Measurements from ENCODE around the gene PHIP. TPM values are rescaled to one million over a fixed set of nuclear protein-coding genes. Genes with fewer than 3 reads are reported as not detected.
A peak's percentile ranks its signal among the peaks of the same experiment; 100 is the strongest.
"Not testable (repeated sequence)": the region's sequence is repeated elsewhere in the genome, so short reads cannot be mapped to it uniquely, and the experiment has no call there.

Gene PHIP
- total RNA-seq, 1 donor, result 19.9 TPM

DNA sequence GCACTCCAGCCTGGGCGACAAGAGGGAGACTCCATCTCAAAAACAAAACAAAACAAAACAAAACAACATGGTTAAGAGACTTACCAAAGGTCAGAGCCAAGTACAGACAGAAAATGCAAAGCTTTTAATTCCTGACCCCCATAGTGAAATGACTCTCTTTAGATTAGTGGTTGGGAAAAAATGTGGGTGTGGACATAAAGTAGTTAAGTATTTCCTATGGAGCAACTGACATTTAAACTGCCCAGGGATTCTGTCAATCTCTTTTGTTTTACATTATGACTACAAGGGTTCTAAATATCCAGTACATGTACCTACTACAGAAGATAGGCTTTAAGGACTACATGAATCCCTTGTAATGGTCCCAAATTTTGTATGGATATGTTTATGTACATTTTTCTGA, 135.6 kb downstream of the PHIP start:
- DNase-seq (ENCODE audit: low read depth in 2 of 3, low spot score in 2 of 3), result no peak

DNA sequence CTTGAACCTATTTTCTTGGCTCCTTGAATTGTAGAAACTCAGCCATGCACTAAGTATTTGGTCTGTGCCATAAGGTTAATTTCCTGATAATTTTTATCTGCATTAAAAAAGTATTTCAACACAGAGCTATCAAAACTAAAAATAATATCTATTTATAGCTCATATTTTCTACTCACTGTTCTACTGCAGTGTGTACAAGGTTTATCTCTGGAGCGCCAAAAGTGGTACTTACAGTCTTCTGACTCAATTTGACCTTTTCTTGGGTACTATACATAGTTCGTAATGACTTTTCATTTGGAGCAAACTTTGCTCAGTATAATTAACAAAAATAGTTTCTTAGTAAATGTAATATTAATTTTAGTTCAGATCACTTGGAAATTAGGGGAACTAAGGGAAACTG, 141.5 kb downstream of the PHIP start:
- no peak for DNase-seq (ENCODE audit: low read depth in 2 of 3, low spot score in 2 of 3)

DNA sequence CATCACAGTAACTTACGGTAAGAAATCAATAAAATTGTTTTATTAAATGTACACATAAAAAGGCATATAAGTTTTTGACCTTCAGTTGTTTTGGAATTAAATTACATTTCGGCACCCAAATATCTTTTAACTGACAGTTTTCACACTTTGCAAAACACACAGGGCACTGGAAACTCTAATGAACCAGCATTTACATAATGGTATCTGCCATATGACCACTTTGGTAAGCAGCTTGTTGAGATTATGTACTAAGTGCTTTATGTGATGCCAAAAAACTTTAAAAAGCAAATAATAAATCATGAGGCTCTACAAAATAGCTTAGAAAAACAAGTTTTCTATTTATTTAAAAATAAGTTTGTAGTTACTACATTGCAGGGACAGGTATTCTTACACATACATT, 142.5 kb downstream of the PHIP start:
- no peak for DNase-seq (ENCODE audit: low read depth in 2 of 3, low spot score in 2 of 3)

DNA sequence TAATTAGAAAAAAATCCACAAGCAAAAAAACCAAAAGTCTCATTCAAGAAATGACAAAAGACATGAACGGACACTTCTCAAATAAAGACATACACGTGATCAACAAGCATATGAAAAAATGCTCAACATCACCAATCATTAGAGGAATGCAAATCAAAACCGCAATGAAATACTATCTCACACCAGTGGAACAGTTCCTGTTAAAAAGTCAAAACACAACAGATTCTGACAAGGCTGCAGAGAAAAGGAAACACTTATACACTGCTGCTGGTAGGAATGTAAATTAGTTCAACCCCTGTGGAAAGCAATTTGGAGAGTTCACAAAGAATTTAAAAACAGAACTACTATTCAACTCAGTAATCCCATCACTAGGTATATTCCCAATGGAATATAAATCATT, 152.7 kb downstream of the PHIP start:
- no peak for DNase-seq (ENCODE audit: low read depth in 2 of 3, low spot score in 2 of 3)

DNA sequence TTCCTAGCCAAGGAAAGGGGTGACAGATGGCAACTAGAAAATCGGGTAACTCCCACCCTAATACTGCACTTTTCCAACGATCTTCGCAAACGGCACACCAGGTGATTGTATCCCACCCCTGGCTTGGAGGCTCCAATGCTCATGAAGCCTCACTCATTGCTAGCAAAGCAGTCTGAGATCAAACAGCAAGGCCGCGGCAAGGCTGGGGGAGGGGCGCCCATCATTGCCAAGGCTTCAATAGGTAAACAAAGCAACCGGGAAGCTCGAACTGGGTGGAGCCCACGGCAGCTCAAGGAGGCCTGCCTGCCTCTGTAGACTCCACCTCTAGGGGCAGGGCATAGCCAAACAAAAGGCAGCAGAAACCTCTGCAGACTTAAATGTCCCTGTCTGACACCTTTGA, 156.9 kb downstream of the PHIP start:
- DNase-seq (ENCODE audit: low read depth in 2 of 3, low spot score in 2 of 3), result not testable (repeated sequence)

DNA sequence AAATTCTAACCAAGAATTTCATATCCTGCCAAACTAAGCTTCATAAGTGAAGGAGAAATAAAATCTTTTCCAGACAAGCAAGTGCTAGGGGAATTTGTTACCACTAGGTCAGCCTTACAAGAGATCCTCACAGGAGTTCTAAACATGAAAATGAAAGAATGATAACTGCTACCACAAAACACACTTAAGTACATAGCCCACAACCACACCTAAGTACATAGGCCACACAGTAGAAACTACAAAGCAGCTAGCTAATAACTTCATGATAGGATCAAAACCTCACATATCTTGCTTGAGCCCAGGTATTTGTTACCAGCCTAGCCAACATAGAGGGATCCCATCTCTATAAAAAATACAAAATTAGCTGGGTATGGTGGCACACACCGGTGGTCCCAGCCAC, 160.3 kb downstream of the PHIP start:
- DNase-seq (ENCODE audit: low read depth in 2 of 3, low spot score in 2 of 3), result no peak

DNA sequence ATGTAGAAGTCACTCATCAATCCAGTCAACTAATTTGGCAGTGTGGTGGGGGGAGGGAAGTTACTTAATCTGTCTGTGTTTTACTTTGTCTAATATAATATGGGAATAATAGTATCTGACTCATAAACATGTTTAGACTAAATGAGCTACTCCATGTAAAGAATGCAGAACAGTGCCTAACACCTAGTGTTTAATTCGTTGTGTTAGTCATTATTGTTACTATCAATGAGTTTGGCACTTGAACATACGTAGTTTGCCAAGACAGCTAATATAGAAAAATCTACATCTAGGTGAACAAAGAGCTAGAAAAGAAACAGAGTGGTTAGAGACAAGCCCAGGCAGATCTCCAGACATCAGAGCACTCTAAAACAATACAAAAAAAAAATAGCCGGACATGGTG, 161.6 kb downstream of the PHIP start:
- DNase-seq (ENCODE audit: low read depth in 2 of 3, low spot score in 2 of 3), result no peak

DNA sequence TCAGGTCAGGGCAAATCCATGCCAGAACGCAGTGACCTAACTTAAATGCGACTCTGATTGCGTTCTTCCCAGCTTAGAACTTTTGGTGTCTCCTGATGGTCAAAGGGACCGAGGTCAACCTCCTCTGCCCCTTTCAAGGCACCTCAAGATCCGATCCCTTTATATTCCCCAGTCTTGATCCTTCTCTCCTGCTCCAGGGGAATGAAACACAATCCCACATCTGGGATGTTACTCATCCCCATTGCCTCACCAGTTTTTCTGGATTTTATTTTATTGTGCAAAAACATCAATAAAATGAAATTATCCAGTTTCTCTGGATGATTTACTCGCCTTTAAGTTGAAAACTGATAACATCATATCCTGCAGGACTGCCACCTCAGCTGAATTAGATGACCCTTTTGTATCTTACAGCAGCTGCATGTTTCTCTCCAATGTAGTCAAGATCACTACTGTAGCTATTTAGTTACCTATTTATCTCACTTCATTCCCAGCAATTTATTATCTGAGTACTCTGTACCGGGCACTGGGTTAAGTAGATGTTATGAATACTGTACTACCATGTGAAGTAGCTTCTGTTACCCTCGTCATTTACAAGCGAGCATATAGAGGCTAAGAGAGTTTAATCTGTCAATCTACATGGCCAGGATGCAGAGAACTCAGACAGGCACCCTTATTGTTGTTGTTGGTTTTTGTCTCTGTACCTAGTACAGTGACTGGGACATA, 166.7 kb downstream of the PHIP start:
- DNase-seq (ENCODE audit: low read depth in 2 of 3, low spot score in 2 of 3), result no peak

DNA sequence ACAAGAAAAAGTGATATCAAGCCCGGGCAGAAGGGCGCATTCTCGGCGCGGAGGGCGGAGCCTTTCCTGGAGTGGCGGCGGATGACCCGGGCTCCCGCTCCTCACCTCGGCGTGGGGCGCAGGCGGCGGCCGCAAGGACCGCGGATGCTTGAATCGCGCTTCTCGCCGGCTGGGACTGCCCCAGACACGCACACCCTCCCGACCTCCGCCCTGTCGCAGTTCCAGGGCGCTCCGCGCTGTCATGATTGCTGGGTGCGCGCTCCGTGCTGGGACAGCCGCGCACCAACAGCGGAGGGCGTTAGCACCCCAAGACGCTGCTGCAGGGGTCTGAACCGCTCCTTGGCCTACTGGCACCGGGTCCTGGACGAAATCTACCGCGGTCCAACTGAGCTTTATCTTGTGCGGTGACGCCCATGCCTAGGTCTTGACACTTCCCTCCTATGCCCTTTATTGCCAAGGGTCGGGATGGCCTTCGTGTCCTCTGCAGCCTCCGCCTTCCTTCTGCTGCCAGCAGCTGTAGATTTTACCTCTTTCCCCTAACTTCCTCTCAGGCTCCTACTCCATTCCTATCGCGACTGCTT, 167.4 kb downstream of the PHIP start:
- peak in 2 of 3 donors; percentile 14 to 18 for DNase-seq (ENCODE audit: low read depth in 2 of 3, low spot score in 2 of 3)

DNA sequence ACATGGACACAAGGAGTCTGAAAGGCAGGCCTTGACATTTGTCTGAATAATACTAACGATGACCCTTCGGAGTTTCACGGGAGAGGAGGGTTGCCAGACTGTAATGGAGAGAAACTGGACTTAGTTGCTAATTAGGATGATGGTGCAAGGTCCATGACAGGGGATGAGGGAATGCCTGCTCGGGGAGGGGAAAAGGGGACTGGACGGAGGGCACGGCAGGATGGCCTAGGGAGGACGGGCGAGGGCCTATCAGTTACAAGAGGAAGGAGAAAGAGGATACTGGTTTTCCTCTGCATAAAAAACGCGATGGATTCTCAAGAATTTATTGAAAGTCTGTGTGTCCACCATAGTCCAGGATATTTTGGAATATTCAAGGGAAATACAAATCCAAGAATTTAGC, 168.0 kb downstream of the PHIP start:
- DNase-seq (ENCODE audit: low read depth in 2 of 3, low spot score in 2 of 3), result no peak

DNA sequence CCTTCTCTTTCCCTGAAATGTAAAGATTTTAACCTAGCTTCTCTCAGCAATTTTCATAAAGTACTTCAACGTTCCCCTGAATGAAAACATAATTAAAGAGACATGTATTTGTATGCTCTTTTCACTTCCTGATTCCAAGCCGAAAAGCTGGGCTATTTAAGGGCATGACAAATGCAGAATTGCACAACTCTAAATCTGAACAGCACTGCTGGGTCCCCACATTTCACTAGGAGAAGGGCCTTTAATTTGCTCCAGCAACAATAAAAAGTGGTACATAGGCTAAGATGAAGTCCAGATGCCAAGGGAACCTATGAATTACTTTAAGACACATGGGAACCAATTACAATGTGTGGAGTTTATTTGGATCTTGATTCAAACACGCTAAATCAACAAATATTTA, 168.7 kb downstream of the PHIP start:
- DNase-seq (ENCODE audit: low read depth in 2 of 3, low spot score in 2 of 3), result peak in 1 of 3 donors; percentile 29

DNA sequence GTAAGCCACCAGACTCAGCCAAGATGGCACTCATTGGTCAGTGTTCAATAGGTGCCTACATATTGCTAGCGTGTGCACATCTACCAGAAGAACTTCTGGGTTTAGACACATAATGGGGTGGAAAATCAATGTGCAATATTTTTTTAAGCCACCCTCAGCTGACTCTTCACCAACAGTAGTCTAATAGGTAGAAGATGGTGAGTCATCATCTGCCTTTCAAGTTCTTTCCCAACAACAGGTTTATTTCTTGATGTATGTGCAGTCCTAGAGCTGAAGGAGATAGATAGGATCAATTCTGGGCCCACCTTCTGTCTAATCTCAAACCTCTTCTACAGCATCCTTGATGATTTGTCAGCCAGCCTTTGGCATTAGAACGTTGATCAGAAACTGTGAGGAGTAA, 169.4 kb downstream of the PHIP start:
- no peak for DNase-seq (ENCODE audit: low read depth in 2 of 3, low spot score in 2 of 3)

DNA sequence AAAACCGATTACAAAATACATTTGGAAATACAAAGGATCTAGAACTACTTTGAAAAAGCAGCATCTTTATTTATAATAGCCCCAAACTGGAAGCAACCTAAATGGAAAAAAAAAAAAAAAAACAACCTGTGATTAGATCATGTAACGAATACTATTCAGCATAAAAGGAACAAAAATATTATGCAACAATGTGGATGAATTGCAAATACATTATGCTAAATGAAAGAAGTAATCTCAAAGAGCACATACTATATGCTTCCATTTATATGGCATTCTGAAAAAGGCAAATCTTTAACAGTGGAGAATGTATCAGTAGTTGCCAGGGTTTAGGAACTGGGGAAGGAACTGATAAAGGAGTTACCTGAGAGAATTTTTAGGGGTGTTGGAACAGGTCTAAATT, 181.8 kb downstream of the PHIP start:
- DNase-seq (ENCODE audit: low read depth in 2 of 3, low spot score in 2 of 3), result no peak

DNA sequence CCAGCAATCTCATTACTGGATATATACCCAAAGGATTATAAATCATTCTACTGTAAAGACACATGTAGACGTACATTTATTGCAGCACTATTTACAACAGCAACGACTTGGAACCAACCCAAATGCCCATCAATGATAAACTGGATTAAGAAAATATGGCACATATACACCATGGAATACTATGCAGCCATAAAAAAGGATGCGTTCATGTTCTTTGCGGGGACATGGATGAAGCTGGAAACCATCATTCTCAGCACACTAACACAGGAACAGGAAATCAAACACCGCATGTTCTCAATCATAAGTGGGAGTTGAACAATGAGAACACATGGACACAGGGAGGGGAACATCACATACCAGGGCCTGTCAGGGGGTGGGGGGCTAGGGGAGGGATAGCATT, 188.2 kb downstream of the PHIP start:
- DNase-seq (ENCODE audit: low read depth in 2 of 3, low spot score in 2 of 3), result not testable (repeated sequence)

Other genes starting within 250 kb of the PHIP start
- 4.6 TPM for gene IRAK1BP1, start 210.7 kb downstream of the PHIP start, total RNA-seq
- 16.2 TPM for gene HMGN3, start 156.4 kb upstream of the PHIP start, total RNA-seq